ENCODE measurements around the gene KIAA1755.

Gene KIAA1755

DNA sequence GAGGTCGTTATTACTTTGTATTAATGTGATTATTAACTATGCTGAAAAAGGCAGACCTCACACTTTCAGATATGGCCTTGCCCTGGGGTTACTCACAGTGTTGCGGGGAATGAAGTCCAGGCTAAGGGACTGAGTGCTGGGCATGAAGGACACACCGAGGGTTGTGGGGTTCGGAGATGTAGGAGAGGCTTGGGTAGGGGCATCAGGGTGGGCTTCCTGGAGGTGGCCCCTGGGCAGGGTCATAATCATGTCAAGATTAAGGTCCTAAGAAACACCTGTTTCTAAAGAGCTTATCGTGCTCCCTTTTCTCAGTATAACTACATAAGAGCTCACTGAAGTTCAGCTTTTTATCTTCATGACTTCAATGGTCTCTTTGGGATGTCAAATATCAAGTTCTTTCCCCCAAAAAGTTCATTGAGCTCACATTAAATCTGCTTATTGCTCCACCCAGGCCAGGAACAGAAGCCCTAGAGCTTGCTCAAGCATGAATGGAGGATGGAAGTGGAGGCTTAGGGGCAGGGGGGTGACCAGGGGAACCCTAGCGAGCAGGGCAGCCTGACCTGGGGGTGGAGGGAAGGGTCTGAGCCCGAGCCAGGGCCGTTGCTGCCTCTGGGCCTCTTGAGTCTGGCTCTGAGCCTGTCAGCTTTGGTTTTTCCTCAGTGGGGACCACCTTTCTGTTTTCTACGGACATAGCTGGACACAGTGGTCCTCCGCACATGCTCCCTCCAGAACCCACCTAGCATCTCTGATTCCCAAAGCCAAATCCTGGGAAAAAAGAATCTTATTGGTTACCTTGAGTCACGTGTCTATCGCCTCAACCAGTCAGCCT is 58.2 kb downstream of the KIAA1755 start:
- no peak for DNase-seq (ENCODE audit: low read depth in 2 of 2)

DNA sequence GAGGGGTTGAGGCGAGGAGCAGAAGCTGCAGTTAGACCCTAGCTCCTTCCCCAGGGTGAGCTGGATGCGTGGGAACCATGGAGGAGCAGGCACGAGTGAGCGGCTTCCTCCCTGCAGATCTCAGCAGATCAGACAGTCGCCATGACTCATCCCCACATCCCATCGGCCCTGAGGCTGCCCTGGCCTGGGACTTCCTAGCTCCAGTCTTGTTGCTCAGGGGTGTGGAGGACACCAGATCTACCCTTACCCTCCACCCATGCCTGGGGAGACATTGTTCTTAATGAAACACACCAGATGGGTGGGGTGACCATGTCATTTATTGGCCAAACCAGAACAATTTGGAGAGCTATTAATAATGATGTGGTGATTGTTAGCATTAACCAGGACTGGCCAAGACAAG is 59.2 kb downstream of the KIAA1755 start:
- DNase-seq (ENCODE audit: low read depth in 2 of 2), result no peak

DNA sequence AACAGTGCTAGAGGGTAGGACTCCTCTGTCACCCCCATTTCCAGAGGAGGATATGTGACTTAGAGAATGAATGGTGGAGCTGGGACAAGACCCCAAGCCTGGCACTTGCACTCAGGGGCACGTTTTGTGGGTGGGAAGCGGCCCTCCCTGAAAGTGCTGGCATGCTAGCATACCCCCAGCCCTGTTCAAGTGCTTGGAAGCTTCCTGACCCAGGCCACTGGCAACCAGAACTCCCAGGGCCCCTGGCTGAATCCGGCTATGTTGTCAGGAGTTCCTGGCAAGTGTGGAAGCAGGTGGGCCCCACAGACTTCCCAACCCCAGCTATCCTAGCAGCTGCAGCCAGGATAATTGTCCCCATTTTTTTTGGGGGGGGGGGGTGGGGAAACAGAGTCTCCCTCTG is 59.9 kb downstream of the KIAA1755 start:
- no peak for DNase-seq (ENCODE audit: low read depth in 2 of 2)

DNA sequence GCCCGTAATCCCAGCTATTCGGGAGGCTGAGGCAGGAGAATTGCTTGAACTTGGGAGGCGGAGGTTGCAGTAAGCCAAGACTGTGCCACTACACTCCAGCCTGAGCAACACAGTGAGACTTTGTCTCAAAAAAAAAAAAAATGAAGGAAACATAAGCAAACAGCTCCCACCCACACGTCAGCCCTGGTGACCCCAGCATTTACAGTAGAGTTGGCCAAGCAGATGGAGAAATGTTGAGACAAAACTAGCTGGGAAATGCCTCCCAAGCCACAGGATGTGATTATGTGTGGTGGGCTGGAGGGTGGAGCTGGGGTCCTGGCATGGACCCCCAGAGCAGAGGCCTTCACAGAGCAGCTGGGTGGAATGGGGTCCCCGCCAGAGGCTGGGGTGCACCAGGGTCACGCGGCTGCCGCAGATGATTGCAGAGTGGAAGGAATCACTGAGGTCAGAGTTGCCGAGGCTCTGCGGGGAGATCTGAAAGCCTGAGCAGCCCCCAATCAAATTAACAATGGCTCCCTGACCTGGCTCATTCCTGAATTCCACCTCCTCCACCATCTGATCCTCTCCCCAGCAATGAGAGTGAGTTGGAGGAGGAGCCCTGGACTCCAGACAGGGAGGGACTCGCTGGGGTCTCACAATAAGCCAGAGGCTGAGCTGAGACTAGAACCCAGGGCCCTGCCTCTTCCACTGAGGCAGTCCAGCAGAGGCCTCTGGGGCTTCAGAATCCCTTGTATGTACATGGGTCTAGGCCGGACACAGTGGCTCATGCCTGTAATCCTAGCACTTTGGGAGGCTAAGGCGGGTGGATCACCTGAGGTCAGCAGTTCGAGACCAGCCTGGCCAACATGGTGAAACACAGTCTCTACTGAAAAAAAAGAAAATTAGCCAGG is 60.8 kb downstream of the KIAA1755 start:
- DNase-seq (ENCODE audit: low read depth in 2 of 2), result no peak

GRCh38 chr20:38198238-38198861 is 62.2 kb downstream of the KIAA1755 start:
- no peak for DNase-seq (ENCODE audit: low read depth in 2 of 2)

GRCh38 chr20:38197619-38198018 is 62.9 kb downstream of the KIAA1755 start:
- DNase-seq (ENCODE audit: low read depth in 2 of 2), result no peak

DNA sequence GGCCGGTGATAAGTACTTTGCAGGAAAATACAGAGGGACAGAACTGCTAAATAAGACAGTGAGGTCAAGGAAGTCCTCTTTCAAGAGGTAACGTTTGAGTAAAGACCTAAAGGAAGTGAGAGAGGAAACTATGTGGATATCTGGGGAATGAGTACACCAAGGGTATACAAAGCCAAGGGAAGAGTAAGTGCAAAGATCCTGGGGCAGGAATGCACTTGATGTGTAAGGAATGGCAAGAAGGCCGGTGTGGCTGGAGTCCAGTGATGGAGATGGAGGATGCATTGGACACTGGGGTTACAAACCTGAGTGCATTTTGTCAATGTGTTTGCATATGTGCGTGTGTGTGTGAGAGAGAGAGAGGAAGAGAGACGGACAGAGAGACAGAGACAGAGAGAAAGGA is 63.3 kb downstream of the KIAA1755 start:
- DNase-seq (ENCODE audit: low read depth in 2 of 2), result no peak

- no peak for DNase-seq (ENCODE audit: low read depth in 2 of 2)
Measured at GRCh38 chr20:38196592-38196991, 63.9 kb downstream of the KIAA1755 start.

DNA sequence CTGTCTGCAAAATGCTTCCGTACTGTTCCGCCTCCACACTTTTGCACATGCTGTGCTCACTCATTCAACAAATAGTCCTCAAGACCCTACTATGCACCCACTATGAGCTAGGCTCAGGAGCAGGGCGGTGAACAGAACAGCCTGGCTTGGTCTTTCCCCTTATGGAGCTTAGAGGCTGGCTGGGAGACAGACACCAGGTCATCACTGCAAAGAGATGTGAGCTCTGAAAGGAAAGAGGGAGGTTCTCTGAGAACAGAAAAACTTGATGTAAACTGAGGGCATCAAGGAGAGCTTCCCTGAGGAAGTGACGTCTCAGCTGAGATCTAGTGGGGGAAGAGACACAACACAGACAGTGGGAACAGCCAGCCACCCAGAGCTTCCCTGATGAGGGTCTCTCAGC is 64.5 kb downstream of the KIAA1755 start:
- DNase-seq (ENCODE audit: low read depth in 2 of 2), result no peak

- no peak for DNase-seq (ENCODE audit: low read depth in 2 of 2)
Measured at GRCh38 chr20:38195521-38195920, 65.0 kb downstream of the KIAA1755 start.

DNA sequence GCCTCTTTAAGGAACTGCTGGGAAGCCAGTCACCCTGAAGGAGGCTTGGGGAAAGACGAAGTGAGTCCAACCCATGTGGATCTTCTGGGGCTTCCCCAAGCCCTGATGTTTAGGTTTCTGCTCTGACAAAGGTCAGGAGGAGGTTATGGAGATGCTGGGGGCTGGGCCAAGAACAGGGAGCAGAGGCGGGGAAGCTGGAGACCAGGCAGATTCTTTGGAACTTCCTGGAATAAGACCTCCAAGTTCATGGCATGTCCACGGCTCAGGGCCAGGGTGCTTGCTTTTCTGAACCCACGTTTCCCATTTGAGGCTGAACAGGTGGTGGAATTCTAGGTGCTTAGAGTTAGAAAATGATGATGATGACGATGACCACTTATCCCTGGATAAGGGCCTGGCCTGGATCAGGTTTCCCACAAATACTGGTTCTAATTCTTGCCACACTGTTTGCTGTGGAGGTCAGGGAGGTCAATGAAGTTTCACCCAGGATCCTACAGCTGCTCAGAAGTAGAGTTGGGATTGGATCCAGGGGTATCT is 65.5 kb downstream of the KIAA1755 start:
- no peak for DNase-seq (ENCODE audit: low read depth in 2 of 2)

- no peak for DNase-seq (ENCODE audit: low read depth in 2 of 2)
Measured at GRCh38 chr20:38193586-38194105, 66.9 kb downstream of the KIAA1755 start.

DNA sequence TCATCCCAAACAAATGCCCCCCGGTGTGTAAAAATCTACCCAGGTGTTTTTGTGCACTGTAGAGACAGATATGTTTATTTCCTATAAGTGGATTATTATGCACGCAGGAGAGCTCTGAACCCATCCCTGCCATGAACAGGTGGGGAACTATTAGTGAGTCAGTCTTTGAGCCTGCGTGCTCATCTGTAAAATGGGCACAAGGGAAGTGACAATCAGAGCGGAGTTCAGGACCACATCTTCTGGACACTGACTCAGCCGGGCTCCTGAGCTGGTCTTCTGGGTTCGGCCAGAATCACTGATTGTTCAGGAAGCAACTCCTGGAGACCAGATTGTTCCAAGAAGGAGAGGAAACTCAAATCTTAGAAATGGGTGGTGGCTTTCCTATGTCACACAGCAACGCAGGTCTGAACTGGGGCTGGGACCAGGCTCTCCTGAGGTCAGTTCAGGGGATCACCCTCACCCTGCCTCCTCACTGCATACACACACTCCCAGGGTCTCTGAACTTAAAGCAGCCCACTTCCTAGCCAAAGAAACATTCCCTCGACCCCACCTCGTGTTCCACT is 68.1 kb downstream of the KIAA1755 start:
- no peak for DNase-seq (ENCODE audit: low read depth in 2 of 2)

DNA sequence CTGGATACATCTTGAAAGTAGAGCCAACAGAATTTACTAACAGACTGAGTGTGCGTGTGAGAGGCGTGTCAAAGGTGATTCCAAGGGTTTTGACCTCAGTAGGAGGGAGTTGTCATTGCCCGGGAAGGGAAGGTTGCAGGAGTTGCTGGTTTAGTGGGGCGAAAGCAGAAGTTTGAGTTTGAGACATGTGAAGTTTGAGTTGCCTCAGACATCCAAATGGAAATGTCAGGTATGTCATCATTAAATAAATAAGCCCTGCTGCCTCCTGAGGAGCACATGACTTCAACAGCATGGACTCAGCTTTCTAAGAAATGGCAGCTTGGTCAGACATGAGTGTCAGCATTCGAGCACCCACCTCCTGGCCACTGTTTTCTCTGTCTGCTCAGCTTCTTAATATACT is 68.9 kb downstream of the KIAA1755 start:
- DNase-seq (ENCODE audit: low read depth in 2 of 2), result no peak

DNA sequence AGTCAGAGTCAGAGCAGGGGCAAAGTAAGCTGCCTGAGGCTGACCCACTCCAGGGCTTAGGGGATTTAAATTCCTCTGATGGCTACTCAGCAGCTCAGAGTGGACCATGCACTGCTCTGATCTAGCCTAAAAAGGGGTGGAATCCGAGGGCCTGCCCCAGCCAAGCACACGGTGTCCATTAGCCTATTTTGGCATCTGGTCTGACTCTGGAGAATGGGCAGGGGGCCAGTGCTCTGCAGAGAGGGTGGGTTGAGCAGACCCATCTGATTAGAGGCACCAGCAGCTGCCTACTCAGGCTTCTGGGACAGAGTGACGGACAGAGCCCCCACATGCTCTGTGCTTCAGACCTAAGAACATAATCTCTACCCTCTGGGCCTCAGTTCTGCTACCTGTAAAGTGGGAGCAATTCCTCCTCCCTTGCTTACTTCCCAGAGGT is 69.6 kb downstream of the KIAA1755 start:
- no peak for DNase-seq (ENCODE audit: low read depth in 2 of 2)

DNA sequence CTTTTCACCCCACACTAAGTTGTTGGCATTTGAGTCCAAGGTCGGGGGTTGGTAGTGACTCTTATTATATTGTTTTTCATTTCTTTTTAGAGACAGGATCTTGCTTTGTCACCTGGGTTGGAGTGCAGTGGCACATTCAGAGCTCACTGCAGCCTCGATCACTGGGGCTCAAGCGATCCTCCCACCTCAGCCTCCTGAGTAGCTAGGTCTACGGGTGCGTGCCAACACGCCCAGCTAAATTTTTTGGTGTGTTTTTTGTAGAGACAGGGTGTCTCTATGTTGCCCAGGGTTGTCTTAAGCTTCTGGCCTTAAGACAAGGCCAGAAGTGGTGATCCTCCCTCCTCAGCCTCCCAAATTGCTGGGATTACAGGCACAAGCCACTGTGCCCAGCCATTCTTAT is 70.4 kb downstream of the KIAA1755 start:
- DNase-seq (ENCODE audit: low read depth in 2 of 2), result no peak

DNA sequence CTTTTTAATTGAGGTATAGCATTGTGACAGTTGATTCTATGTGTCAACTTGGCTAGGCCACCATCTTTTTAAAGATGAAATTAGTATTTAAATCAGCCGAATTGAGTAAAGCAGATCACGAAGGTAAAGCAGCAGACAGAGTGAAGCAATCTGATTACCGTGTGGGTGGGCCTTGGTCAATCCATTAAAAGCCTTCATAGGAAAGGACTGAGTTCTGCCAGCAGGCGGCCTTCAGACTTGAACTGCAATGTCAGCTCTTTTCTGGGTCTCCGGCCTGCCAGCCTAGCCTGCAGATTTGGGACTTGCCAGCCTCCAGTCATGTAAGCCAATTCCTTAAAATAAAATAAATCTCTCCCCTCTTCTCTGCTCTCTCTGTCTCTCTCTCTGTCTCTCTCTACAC is 73.0 kb downstream of the KIAA1755 start:
- DNase-seq (ENCODE audit: low read depth in 2 of 2), result no peak

GRCh38 chr20:38186788-38187221 is 73.7 kb downstream of the KIAA1755 start:
- DNase-seq (ENCODE audit: low read depth in 2 of 2), result no peak

GRCh38 chr20:38184101-38184500 is 76.4 kb downstream of the KIAA1755 start:
- DNase-seq (ENCODE audit: low read depth in 2 of 2), result no peak

GRCh38 chr20:38181971-38182370 is 78.6 kb downstream of the KIAA1755 start:
- DNase-seq (ENCODE audit: low read depth in 2 of 2), result no peak

- no peak for DNase-seq (ENCODE audit: low read depth in 2 of 2)
Measured at GRCh38 chr20:38181207-38181801, 79.2 kb downstream of the KIAA1755 start.

Data from stimulated activated CD8-positive, alpha-beta memory T cell treated with anti-CD3 and anti-CD28 coated beads, Interleukin-7, amount 100 ng/mL, for 1 hour (primary cell).